GM12891 (cell line): ENCODE data around the gene GANC.
"Not testable (repeated sequence)": the region's sequence is repeated elsewhere in the genome, so short reads cannot be mapped to it uniquely, and the experiment has no call there.

ENCODE experiments used
- DNase-seq: peaks from one replicate; pipeline ENCODE4 v3.0.0; 2011; ENCODE audit warnings: low spot score; ENCODE audit not compliant: insufficient read length
- FAIRE-seq: peaks from 2 replicates; lab custom pipeline; 2011; peaks lifted over from hg19 to GRCh38; lab: Jason Lieb, UNC
- PAX5 ChIP-seq: IDR thresholded peaks from 2 replicates; pipeline ENCODE4 v1.6.1; 2011; ENCODE audit warnings: low read length, moderate library complexity, mild to moderate bottlenecking; ENCODE audit not compliant: insufficient read depth, severe bottlenecking
- POLR2A ChIP-seq: IDR thresholded peaks from 2 replicates; pipeline ENCODE4 v1.6.1; 2011; ENCODE audit warnings: low read depth, low read length, control low read depth
- POLR2AphosphoS5 ChIP-seq: IDR thresholded peaks from 2 replicates; pipeline ENCODE4 v1.6.1; 2011; ENCODE audit warnings: low read depth, low read length, control low read depth
- POU2F2 ChIP-seq: IDR thresholded peaks from 2 replicates; pipeline ENCODE4 v1.6.1; 2011; ENCODE audit warnings: low read depth, mild to moderate bottlenecking, control low read depth, low read length, moderate library complexity
- SPI1 ChIP-seq: IDR thresholded peaks from 2 replicates; pipeline ENCODE4 v1.6.1; 2011; ENCODE audit warnings: low read depth, low read length, control low read depth
- TAF1 ChIP-seq: IDR thresholded peaks from 2 replicates; pipeline ENCODE4 v1.6.1; 2011; ENCODE audit warnings: low read depth, low read length, control low read depth

Gene GANC

GRCh38 chr15:42282344-42282743 lies 9.3 kb downstream of the GANC start:
- no peak for FAIRE-seq
- DNase-seq, result no peak
- no peak for TF ChIP-seq SPI1
- TF ChIP-seq POLR2AphosphoS5, result no peak

- no peak for TF ChIP-seq TAF1
- TF ChIP-seq POLR2A, result no peak
- TF ChIP-seq POLR2AphosphoS5, result no peak
- DNase-seq, result no peak
- FAIRE-seq, result no peak
Observed at GRCh38 chr15:42282926-42283325, 9.9 kb downstream of the GANC start.

- DNase-seq, result no peak
- TF ChIP-seq POLR2A (no peak), TAF1 (no peak), SPI1 (no peak), PAX5 (no peak), POLR2AphosphoS5 (no peak), POU2F2 (no peak)
- no peak for FAIRE-seq
Observed at GRCh38 chr15:42283671-42284070, 10.7 kb downstream of the GANC start.

GRCh38 chr15:42284551-42284950 lies 11.6 kb downstream of the GANC start:
- TF ChIP-seq SPI1 (no peak), POLR2A (no peak), PAX5 (no peak), POU2F2 (no peak), POLR2AphosphoS5 (no peak), TAF1 (no peak)
- DNase-seq, result no peak
- no peak for FAIRE-seq

- FAIRE-seq, result no peak
- no peak for DNase-seq
- TF ChIP-seq PAX5 (no peak), POLR2A (no peak), POLR2AphosphoS5 (no peak), POU2F2 (no peak), SPI1 (no peak), TAF1 (no peak)
Observed at GRCh38 chr15:42285034-42285433, 12.0 kb downstream of the GANC start.

GRCh38 chr15:42286445-42287029 lies 13.5 kb downstream of the GANC start:
- DNase-seq, result no peak
- no peak for TF ChIP-seq TAF1
- TF ChIP-seq POLR2A, result no peak
- no peak for TF ChIP-seq SPI1
- TF ChIP-seq POU2F2, result no peak
- TF ChIP-seq POLR2AphosphoS5, result no peak
- no peak for TF ChIP-seq PAX5
- FAIRE-seq, result no peak

- no peak for TF ChIP-seq SPI1
- FAIRE-seq, result no peak
- no peak for DNase-seq
Observed at GRCh38 chr15:42287931-42288330, 14.9 kb downstream of the GANC start.

- FAIRE-seq, result no peak
- no peak for TF ChIP-seq POU2F2
- TF ChIP-seq POLR2AphosphoS5, result no peak
- TF ChIP-seq SPI1, result no peak
- no peak for DNase-seq
Observed at GRCh38 chr15:42289166-42289565, 16.2 kb downstream of the GANC start.

- DNase-seq, FAIRE-seq: not testable (repeated sequence)
Observed at GRCh38 chr15:42301004-42301403, 28.0 kb downstream of the GANC start.

- FAIRE-seq (no peak), DNase-seq (no peak)
- no peak for TF ChIP-seq POLR2AphosphoS5
- TF ChIP-seq POU2F2, result no peak
- no peak for TF ChIP-seq SPI1
- TF ChIP-seq POLR2A, result no peak
- TF ChIP-seq PAX5, result no peak
- no peak for TF ChIP-seq TAF1
Observed at GRCh38 chr15:42306681-42307080, 33.7 kb downstream of the GANC start.

GRCh38 chr15:42313463-42313862 lies 40.5 kb downstream of the GANC start:
- no peak for FAIRE-seq
- TF ChIP-seq TAF1, result no peak
- TF ChIP-seq SPI1, result no peak
- no peak for TF ChIP-seq PAX5
- TF ChIP-seq POLR2A, result no peak
- no peak for TF ChIP-seq POU2F2
- TF ChIP-seq POLR2AphosphoS5, result no peak
- no peak for DNase-seq

GRCh38 chr15:42314818-42315217 lies 41.8 kb downstream of the GANC start:
- no peak for FAIRE-seq
- DNase-seq, result no peak
- TF ChIP-seq POU2F2 (no peak), POLR2AphosphoS5 (no peak), SPI1 (no peak)
